ENCODE data around the gene BCL11B.

BCL11B gene

DNA sequence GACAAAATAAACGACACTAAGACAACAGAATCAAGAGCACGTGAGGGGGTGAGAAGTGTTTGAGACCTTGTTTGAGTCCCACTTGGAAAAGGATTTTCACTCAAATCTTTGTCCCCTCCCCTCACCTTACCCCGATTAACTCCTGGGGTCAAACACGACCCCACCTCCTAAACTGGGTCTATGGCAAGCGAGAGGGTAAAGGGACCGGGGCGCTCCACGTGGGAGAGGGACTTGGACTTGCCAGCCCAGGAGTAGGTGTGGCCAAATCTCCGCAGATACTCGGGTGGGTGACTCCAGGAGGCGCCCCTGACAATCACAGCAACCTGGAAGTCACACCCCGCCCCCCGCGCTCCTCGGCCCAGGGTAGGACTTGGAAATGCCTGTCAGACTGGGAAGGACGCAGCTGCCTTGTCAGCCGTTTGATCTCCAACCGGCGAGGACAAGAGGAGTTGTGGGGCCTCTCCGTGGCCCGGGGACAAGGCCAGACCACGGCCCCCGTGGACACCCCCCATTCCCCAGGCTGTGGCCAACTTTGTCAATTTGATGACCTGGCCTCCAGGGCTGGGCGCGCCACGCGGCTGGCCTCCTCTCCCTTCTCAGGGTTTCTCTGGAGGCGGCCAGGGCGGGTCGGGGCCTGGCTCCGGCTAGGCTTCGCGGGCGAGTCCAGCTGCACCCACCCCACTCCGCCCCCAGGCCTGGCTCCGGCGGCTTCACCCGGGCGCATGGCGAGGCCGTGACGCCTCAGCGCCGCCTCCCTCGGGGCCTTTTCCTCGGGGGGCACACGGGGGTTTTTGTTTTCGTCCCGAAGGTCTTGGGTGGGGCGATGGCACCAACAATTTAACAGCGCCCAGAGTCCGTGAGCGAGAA, 1.1 kb upstream of the BCL11B start:
- WGBS (ENCODE audit: insufficient coverage), result under 1% methylated on average over 38 of the region's 53 CpGs
- no peaks in the 10 kb centered on the region for H3K36me3 ChIP-seq (ENCODE audit: control insufficient read depth in 4 of 4, insufficient read depth in 4 of 4, low read length in 3 of 4)
- peak in 1 of 3 donors; percentile 24 for DNase-seq
- peak overlapping the region in 2 of 7 experiments; percentile 6 to 61 for H3K4me3 ChIP-seq (ENCODE audit: control insufficient read depth in 1 of 7, extremely low read depth in 1 of 7, insufficient read depth in 4 of 7, low read depth in 2 of 7, low read length in 6 of 7)
- H3K27ac ChIP-seq (ENCODE audit: insufficient read depth in 1 of 2, low read depth in 1 of 2, low read length in 2 of 2, poor library complexity in 1 of 2, severe bottlenecking in 2 of 2), result no peak overlapping the region
- CTCF ChIA-PET, result no interaction called here
- no peaks in the 10 kb centered on the region for H3K9me3 ChIP-seq (ENCODE audit: control extremely low read depth in 1 of 5, control insufficient read depth in 4 of 5, insufficient read depth in 2 of 5, low read depth in 1 of 5, low read length in 4 of 5)
- POLR2A ChIA-PET, result no interaction called here
- H3K4me1 ChIP-seq (ENCODE audit: control extremely low read depth in 1 of 4, control insufficient read depth in 4 of 4, insufficient read depth in 4 of 4, low read length in 3 of 4), result peaks cover 3 to 46% (median 34%) of the 10 kb centered on the region in 4 experiments
- peaks cover 5 to 99% (median 49%) of the 10 kb centered on the region in 5 experiments for H3K27me3 ChIP-seq (replicated peaks in 2 of 5; ENCODE audit: control insufficient read depth in 4 of 5, insufficient read depth in 5 of 5, low read length in 4 of 5)

GRCh38 chr14:99272632-99272898, 568 bp upstream of the BCL11B start:
- WGBS (ENCODE audit: insufficient coverage), result 0% methylated on average over 4 of the region's 10 CpGs
- CTCF ChIA-PET, result no interaction called here
- no peak for DNase-seq
- Histone ChIP-seq H3K27me3 (replicated peaks in 2 of 5; ENCODE audit: control insufficient read depth in 4 of 5, insufficient read depth in 5 of 5, low read length in 4 of 5) (peaks cover under 1 to 99% (median 53%) of the 10 kb centered on the region in 5 experiments), H3K4me1 (ENCODE audit: control extremely low read depth in 1 of 4, control insufficient read depth in 4 of 4, insufficient read depth in 4 of 4, low read length in 3 of 4) (peaks cover 3 to 46% (median 34%) of the 10 kb centered on the region in 4 experiments), H3K36me3 (ENCODE audit: control insufficient read depth in 4 of 4, insufficient read depth in 4 of 4, low read length in 3 of 4) (no peaks in the 10 kb centered on the region), H3K9me3 (ENCODE audit: control extremely low read depth in 1 of 5, control insufficient read depth in 4 of 5, insufficient read depth in 2 of 5, low read depth in 1 of 5, low read length in 4 of 5) (no peaks in the 10 kb centered on the region), H3K4me3 (ENCODE audit: control insufficient read depth in 1 of 7, extremely low read depth in 1 of 7, insufficient read depth in 4 of 7, low read depth in 2 of 7, low read length in 6 of 7) (peak overlapping the region in 4 of 7 experiments; percentile 55 to 75 (median 68)), H3K27ac (ENCODE audit: insufficient read depth in 1 of 2, low read depth in 1 of 2, low read length in 2 of 2, poor library complexity in 1 of 2, severe bottlenecking in 2 of 2) (no peak overlapping the region)
- POLR2A ChIA-PET, result no interaction called here

- ChIA-PET POLR2A (no interaction called here), CTCF (no interaction called here)
Measured at GRCh38 chr14:99271221-99271941, 616 bp downstream of the BCL11B start.

GRCh38 chr14:99270458-99271220, 1.4 kb downstream of the BCL11B start:
- H3K4me1 ChIP-seq (ENCODE audit: control extremely low read depth in 1 of 4, control insufficient read depth in 4 of 4, insufficient read depth in 4 of 4, low read length in 3 of 4), result peaks cover 3 to 46% (median 34%) of the 10 kb centered on the region in 4 experiments
- H3K27me3 ChIP-seq (replicated peaks in 2 of 5; ENCODE audit: control insufficient read depth in 4 of 5, insufficient read depth in 5 of 5, low read length in 4 of 5), result peaks cover 0 to 98% (median 51%) of the 10 kb centered on the region in 5 experiments
- DNase-seq, result peak in 1 of 3 donors; percentile 29
- no peaks in the 10 kb centered on the region for H3K9me3 ChIP-seq (ENCODE audit: control extremely low read depth in 1 of 5, control insufficient read depth in 4 of 5, insufficient read depth in 2 of 5, low read depth in 1 of 5, low read length in 4 of 5)
- POLR2A ChIA-PET, result no interaction called here
- peak overlapping the region in 4 of 7 experiments; percentile 16 to 73 (median 40) for H3K4me3 ChIP-seq (ENCODE audit: control insufficient read depth in 1 of 7, extremely low read depth in 1 of 7, insufficient read depth in 4 of 7, low read depth in 2 of 7, low read length in 6 of 7)
- no peak overlapping the region for H3K27ac ChIP-seq (ENCODE audit: insufficient read depth in 1 of 2, low read depth in 1 of 2, low read length in 2 of 2, poor library complexity in 1 of 2, severe bottlenecking in 2 of 2)
- no peaks in the 10 kb centered on the region for H3K36me3 ChIP-seq (ENCODE audit: control insufficient read depth in 4 of 4, insufficient read depth in 4 of 4, low read length in 3 of 4)
- CTCF ChIA-PET, result no interaction called here
- under 1% methylated on average over 35 of the region's 80 CpGs for WGBS (ENCODE audit: insufficient coverage)

More at GRCh38 chr14:99271221-99271941, 616 bp downstream of the BCL11B start:
- Histone ChIP-seq H3K27ac (ENCODE audit: insufficient read depth in 1 of 2, low read depth in 1 of 2, low read length in 2 of 2, poor library complexity in 1 of 2, severe bottlenecking in 2 of 2) (no peak overlapping the region), H3K4me3 (ENCODE audit: control insufficient read depth in 1 of 7, extremely low read depth in 1 of 7, insufficient read depth in 4 of 7, low read depth in 2 of 7, low read length in 6 of 7) (peak overlapping the region; percentile 36 to 75 (median 55)), H3K27me3 (replicated peaks in 2 of 5; ENCODE audit: control insufficient read depth in 4 of 5, insufficient read depth in 5 of 5, low read length in 4 of 5) (peaks cover 0 to 98% (median 49%) of the 10 kb centered on the region in 5 experiments), H3K4me1 (ENCODE audit: control extremely low read depth in 1 of 4, control insufficient read depth in 4 of 4, insufficient read depth in 4 of 4, low read length in 3 of 4) (peaks cover 3 to 46% (median 34%) of the 10 kb centered on the region in 4 experiments), H3K36me3 (ENCODE audit: control insufficient read depth in 4 of 4, insufficient read depth in 4 of 4, low read length in 3 of 4) (no peaks in the 10 kb centered on the region), H3K9me3 (ENCODE audit: control extremely low read depth in 1 of 5, control insufficient read depth in 4 of 5, insufficient read depth in 2 of 5, low read depth in 1 of 5, low read length in 4 of 5) (no peaks in the 10 kb centered on the region)
- 2% methylated on average over 9 of the region's 32 CpGs for WGBS (ENCODE audit: insufficient coverage)
- peak in 2 of 3 donors; percentile 33 to 38 for DNase-seq

DNA sequence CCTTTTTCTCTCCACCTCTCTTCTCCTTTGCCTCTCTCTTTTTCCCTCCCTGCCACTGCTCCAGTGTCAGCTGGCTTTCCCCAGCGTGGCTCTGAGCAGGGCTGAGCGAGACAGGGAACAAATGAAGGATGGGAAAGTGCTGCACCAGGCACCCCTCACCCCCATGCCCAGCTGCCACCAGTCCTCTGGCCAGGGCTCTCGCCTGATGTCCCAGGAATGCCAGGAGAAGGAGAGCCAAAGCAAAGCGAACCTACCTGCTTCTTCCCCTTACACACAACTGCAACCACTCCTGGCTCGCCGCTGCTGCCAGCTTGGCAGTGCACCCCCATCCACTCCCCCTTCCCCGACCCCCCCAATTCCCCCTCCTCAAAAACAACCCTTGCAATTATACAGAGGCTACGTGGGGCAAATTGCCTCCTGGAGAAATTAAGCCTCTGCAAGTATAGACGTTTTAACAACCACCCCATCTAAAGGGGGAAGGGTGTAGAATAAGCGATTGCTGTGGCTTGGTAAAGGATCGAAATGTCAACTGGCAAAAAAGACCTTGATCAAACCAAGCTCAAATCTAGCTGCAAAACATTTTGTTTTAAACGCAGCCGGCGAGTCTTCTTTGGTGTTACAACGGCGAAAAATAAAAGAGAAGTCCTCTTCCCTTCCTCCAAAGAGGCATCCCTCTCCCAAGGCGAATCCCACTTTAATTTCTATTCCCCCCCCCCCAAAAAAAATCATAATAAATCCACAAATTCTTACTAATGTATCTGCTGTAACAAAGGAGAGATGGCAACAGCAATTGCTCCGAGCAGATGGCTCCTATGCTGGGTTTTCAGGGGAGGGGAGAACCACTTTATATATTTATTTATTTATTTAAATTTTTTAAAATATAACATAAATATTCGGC, 2.9 kb downstream of the BCL11B start:
- Histone ChIP-seq H3K9me3 (ENCODE audit: control extremely low read depth in 1 of 5, control insufficient read depth in 4 of 5, insufficient read depth in 2 of 5, low read depth in 1 of 5, low read length in 4 of 5) (no peaks in the 10 kb centered on the region), H3K4me1 (ENCODE audit: control extremely low read depth in 1 of 4, control insufficient read depth in 4 of 4, insufficient read depth in 4 of 4, low read length in 3 of 4) (peaks cover 3 to 39% (median 30%) of the 10 kb centered on the region in 4 experiments), H3K27me3 (replicated peaks in 2 of 5; ENCODE audit: control insufficient read depth in 4 of 5, insufficient read depth in 5 of 5, low read length in 4 of 5) (peaks cover 0 to 98% (median 54%) of the 10 kb centered on the region in 5 experiments), H3K27ac (ENCODE audit: insufficient read depth in 1 of 2, low read depth in 1 of 2, low read length in 2 of 2, poor library complexity in 1 of 2, severe bottlenecking in 2 of 2) (no peak overlapping the region), H3K4me3 (ENCODE audit: control insufficient read depth in 1 of 7, extremely low read depth in 1 of 7, insufficient read depth in 4 of 7, low read depth in 2 of 7, low read length in 6 of 7) (no peak overlapping the region), H3K36me3 (ENCODE audit: control insufficient read depth in 4 of 4, insufficient read depth in 4 of 4, low read length in 3 of 4) (no peaks in the 10 kb centered on the region)
- CTCF ChIA-PET, result interaction anchor here (0.7 to 0.9 kb wide), 3 partner anchors 1132 to 1561 kb away, joined by 3 to 4 read pairs (median 4); no protein-coding TSS in a partner anchor
- POLR2A ChIA-PET, result no interaction called here
- DNase-seq, result no peak
- WGBS (ENCODE audit: insufficient coverage), result 7% methylated on average over 6 of the region's 19 CpGs
